Esophagus muscularis mucosa (tissue), 4 donors: ENCODE measurements around the gene ADGRG6.

Experiments
- CTCF ChIP-seq, 3 experiments: fragments of 200-600 bp in 2 of 3; fragments of 450-650 bp in 1 of 3; sonication (generic) in 2 of 3; IDR thresholded peaks; one replicate each; pipeline ENCODE4 v1.5.1; 2017 to 2019; ENCODE audit warnings: antibody characterized with exemption in 3 of 3, mild to moderate bottlenecking in 2 of 3, moderate library complexity in 1 of 3
- EP300 ChIP-seq: sonication (generic); formaldehyde crosslinking; IDR thresholded peaks from one replicate; pipeline ENCODE4 v1.6.1; 2017; ENCODE audit warnings: antibody characterized with exemption
- POLR2A ChIP-seq: fragments of 450-650 bp; IDR thresholded peaks from one replicate; pipeline ENCODE4 v1.6.1; 2017; ENCODE audit warnings: antibody characterized with exemption, moderate library complexity, mild to moderate bottlenecking, low read depth
- POLR2AphosphoS5 ChIP-seq, 2 donors: sonication (generic); formaldehyde crosslinking; IDR thresholded peaks; one replicate each; pipeline ENCODE4 v1.6.1; 2017; ENCODE audit warnings: antibody characterized with exemption in 2 of 2

GRCh38 chr6:142443102-142443501 lies 141.3 kb downstream of the ADGRG6 start:
- TF ChIP-seq CTCF (IDR thresholded peaks at IDR 0.05) (no peak), POLR2A (no peak), EP300 (no peak), POLR2AphosphoS5 (IDR thresholded peaks at IDR 0.05) (no peak)
